ENCODE results near the gene ITGA7.

- no peak for TF ChIP-seq EZH2 (IDR thresholded peaks at IDR 0.05; ENCODE audit: insufficient read depth, poor library complexity, severe bottlenecking)
- no peak for TF ChIP-seq EZH2phosphoT487 (IDR thresholded peaks at IDR 0.05; ENCODE audit: insufficient read depth, low read depth)
Measured at GRCh38 chr12:55681142-55682077, 26.3 kb downstream of the ITGA7 start.

Data from GM23248 (cell line).